Lung microvascular endothelial cell (primary cell): ENCODE measurements around the gene TMEM200B. TPM values are rescaled to one million over a fixed set of nuclear protein-coding genes. Genes with fewer than 3 reads are reported as not detected.
"Not testable (repeated sequence)": the region's sequence is repeated elsewhere in the genome, so short reads cannot be mapped to it uniquely, and the experiment has no call there.

Experiments used
- DNase-seq, 2 donors: peaks; one replicate each; pipeline versions ENCODE4 v3.0.0 to v3.0.0-alpha.2; 2010; ENCODE audit warnings: low read depth in 2 of 2
- total RNA-seq: library from RNA; depleted of rRNA; stranded (reverse); fragments of >200 nt; gene quantifications from 2 replicates; pipeline ENCODE4 v1.2.1, GENCODE V29; 2014

TMEM200B gene
- total RNA-seq, 1 donor from 2014 or later: 0.20 TPM

- no peak for DNase-seq
Observed at GRCh38 chr1:29112705-29113412, 10.8 kb downstream of the TMEM200B start.

GRCh38 chr1:29108041-29108440, 15.7 kb downstream of the TMEM200B start:
- DNase-seq: not testable (repeated sequence)

GRCh38 chr1:29105822-29106221, 17.9 kb downstream of the TMEM200B start:
- no peak for DNase-seq

DNA sequence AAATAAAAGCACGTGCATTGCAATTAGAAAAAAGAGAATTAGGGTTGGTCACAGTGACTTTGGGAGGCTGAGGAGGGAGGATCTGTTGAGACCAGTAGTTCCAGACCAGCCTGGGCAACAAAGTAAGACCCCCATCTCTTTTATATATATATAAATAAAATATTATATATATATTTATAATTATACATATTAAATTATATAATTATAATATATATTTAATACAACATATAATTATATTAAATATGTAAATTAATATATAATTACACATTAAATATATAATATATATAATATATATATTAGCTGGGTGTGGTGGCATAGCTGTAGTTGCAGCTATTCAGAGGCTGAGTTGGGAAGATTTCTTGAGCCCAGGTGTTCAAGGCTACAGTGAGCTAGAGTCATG, 23.2 kb downstream of the TMEM200B start:
- no peak for DNase-seq

DNA sequence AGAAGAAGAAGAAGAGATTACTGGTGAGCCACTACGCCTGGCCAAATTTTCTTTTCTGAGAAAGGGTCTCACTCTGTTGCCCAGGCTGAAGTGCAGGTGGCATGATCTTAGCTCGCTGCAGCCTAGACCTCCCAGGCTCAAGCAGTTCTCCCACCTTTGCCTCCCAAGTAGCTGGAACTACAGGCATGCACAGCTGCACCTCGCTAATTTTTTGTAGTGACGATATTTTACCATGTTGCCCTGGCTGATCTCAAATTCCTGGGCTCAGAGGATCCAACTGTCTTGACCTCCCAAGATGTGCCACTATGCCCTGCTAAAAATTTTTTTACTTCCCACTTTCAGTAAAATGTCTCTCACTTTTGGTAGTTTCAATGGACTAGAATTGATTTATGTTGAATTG, 24.4 kb downstream of the TMEM200B start:
- DNase-seq: no peak

DNA sequence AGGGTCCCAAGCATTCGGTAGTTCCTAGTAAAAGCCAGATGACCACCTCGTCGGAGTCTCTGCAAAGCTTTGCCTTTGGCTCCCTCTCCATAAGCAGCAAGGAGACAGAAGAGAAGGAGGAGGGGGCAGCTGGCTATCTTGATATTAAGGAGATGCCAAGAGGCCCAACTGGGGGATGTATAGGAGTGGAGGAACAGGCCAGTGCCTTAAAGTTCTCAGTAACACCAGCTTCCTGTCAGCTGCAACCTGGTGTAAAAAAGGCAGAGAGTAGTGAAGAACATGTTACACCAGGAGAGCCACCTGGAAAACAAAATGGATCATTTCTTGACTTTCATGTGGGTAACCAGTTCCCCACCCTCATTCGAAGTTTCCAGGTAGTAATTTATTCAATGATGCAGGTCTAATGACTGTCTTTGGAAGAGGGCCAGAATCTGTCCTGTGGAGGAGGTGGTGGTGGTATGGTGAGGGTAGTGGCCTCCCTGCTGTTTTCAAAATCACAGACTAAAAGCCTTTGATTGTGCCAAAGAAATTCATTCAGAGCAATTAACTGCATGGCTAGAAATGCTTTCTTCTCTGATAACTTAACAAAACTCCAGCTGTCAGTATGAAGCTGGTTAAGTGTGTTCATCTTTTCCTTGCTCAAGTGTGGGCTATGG, 27.3 kb downstream of the TMEM200B start:
- no peak for DNase-seq

GRCh38 chr1:29094954-29095353, 28.7 kb downstream of the TMEM200B start:
- no peak for DNase-seq

- no peak for DNase-seq
Observed at GRCh38 chr1:29094433-29094832, 29.3 kb downstream of the TMEM200B start.

DNA sequence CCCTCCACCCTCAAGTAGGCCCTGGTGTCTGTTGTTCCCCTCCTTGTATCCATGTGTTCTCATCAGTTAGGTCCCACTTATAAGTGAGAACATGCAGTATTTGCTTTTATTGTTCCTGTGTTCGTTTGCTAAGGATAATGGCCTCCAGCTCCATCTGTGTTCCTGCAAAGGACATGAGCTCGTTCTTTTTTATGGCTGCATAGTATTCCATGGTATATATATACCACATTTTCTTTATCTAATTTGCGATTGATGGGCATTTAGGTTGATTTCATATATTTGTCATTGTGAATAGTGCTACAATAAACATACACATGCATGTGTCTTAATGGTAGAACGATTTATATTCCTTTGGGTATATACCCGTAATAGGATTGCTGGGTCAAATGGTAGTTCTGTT, 31.0 kb downstream of the TMEM200B start:
- not testable (repeated sequence) for DNase-seq

GRCh38 chr1:29090937-29091618, 32.6 kb downstream of the TMEM200B start:
- DNase-seq: no peak

GRCh38 chr1:29084196-29084521, 39.5 kb downstream of the TMEM200B start:
- DNase-seq: no peak

DNA sequence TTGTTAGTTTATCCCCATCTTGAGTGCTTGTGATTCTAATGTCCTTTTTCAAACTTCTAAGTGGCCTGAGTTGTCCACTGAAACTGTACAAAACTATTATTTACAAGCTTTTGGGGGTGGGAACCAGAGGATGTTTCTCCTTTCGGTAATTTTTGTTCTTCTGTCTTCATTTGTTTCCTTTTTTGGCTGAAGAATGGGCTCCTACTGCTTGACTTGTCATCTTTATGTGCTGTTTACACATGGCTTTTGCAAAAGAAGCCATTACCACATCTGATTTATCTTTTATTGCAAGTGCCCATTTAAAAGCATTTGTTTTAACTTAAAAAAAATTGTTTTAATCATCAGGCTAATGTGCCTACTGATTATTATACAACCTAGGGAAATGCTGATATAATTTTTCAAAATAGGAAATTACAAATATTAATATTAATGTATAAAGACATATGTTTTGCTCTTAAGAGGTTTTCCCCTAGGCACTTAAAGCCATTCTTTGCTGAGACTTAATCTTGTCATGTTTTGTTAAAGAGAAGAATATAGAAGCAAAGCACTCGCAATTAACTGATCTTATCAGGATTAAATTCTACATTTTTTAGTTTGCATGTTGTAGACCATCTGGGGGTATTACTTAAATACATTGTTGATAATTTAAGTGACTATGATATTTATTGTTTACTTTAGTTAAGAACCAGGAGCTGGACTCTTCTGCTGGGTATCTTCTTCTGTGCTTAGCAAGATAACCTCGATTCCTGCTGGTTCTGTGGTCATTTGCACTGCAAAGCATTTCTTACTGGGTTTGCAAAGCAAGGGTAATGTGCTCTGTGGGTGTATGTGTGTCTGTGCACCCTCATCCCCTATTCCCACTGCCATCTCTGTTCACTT, 40.1 kb downstream of the TMEM200B start:
- DNase-seq: no peak

DNA sequence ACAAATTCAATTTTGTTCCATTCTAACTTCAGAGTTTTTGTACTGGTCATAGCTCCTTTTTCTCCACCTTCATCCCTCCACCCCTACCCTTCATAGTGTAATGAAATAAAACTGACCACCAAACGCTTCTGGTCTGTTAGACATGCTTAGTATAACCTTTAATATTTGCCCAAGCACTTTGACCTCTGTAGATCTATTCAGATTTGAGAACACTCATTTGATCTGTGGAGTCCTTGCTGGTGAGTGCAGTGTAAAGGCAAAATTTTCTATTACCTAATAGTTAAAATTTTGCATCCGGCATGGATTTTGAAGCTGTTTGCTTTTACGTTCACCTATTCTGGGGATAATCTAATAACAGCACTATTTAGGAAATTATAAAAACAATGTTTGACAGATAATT, 41.2 kb downstream of the TMEM200B start:
- DNase-seq: no peak

GRCh38 chr1:29081201-29081600, 42.5 kb downstream of the TMEM200B start:
- DNase-seq: no peak

GRCh38 chr1:29079916-29080629, 43.6 kb downstream of the TMEM200B start:
- not testable (repeated sequence) for DNase-seq

DNA sequence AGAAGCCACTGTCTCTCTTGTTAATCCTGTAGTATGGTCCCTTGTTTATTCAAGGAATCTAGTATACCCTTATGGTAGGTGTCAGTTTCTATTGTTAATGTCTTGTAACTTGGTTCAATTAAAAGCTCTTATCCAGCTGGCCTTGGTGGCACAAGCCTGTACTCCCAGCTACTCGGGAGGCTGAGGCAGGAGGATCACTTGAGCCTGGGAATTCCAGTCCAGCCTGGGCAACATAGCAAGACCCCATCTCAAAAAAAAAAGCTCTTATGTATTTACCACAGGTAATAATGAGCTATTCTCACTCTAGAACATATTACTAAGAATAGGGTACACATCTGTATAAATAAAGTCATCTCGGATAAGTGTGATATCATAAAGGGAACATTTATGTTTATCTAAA, 46.5 kb downstream of the TMEM200B start:
- no peak for DNase-seq

Other genes starting within 250 kb of the TMEM200B start
- 17.2 and 33.3 TPM in 2 replicates for gene EPB41, start 209.3 kb downstream of the TMEM200B start, total RNA-seq
- 19.4 and 35.7 TPM in 2 replicates for gene SRSF4, start 58.0 kb upstream of the TMEM200B start, total RNA-seq
- gene MECR, start 107.0 kb upstream of the TMEM200B start, total RNA-seq: 12.7 and 15.5 TPM in 2 replicates
- 1.8 and 2.6 TPM in 2 replicates for gene PTPRU, start 112.6 kb upstream of the TMEM200B start, total RNA-seq